K562 (cell line): Measurements from ENCODE around the gene DALRD3. TPM values are rescaled to one million over a fixed set of nuclear protein-coding genes. Genes with fewer than 3 reads are reported as not detected.

Experiments
- NFXL1 ChIP-seq: fragments of 450-650 bp; formaldehyde crosslinking; IDR thresholded peaks from 2 replicates; pipeline ENCODE4 v1.4.0; 2021; ENCODE audit warnings: mild to moderate bottlenecking
- PRPF4 ChIP-seq: fragments of 200-400 bp; formaldehyde crosslinking; IDR thresholded peaks from one replicate; pipeline ENCODE4 v1.6.1; 2017; ENCODE audit warnings: low read length, low read depth, mild to moderate bottlenecking; ENCODE audit not compliant: insufficient read depth, poor library complexity, severe bottlenecking
- U2AF2 ChIP-seq: fragments of 200-400 bp; formaldehyde crosslinking; optimal IDR thresholded peaks from 2 replicates; pipeline ENCODE3; 2017; ENCODE audit warnings: low read depth, mild to moderate bottlenecking, low read length
- ZMIZ1 ChIP-seq, 2 experiments: fragments of 150-350 bp in 1 of 2; IDR thresholded peaks; 2 replicates each; pipeline ENCODE4 v1.6.1; 2012 to 2016; ENCODE audit warnings: low read depth in 2 of 2, low read length in 2 of 2, mild to moderate bottlenecking in 1 of 2, moderate library complexity in 1 of 2
- ZNF561 ChIP-seq: fragments of 450-650 bp; formaldehyde crosslinking; conservative IDR thresholded peaks from 2 replicates; pipeline ENCODE4 v1.4.0; 2020; ENCODE audit warnings: mild to moderate bottlenecking, moderate library complexity
- polyA plus RNA-seq, 8 experiments: library from polyadenylated mRNA; depleted of rRNA in 4 of 8; stranded (reverse) in 5 of 8; unstranded in 3 of 8; fragments of >200 nt; fragmentation: Nextera tagmentation in 2 of 8; fragmentation: Illumina TruSeq in 1 of 8; extraction: Ambion mirVana in 2 of 8; extraction: Trizol in 1 of 8; gene quantifications; 2 replicates each; pipeline versions ENCODE4 v1.2.1 to v1.2.3, GENCODE V29; 2011 to 2014; ENCODE audit warnings: inconsistent platforms in 1 of 8, missing spikeins in 1 of 8
- total RNA-seq, 7 experiments: library from RNA; depleted of rRNA in 6 of 7; stranded (reverse); fragments of >200 nt in 6 of 7; fragmentation: Illumina TruSeq in 2 of 7; extraction: Trizol in 2 of 7; gene quantifications; 2 replicates each; pipeline versions ENCODE4 v1.2.1 to v1.2.3, GENCODE V29; 2011 to 2021; ENCODE audit warnings: low replicate concordance in 1 of 7
- TF ChIP-seq, protein P1 (sequence below): fragments of 250-450 bp; sonication (Bioruptor Pico); IDR thresholded peaks from 2 replicates; pipeline ENCODE4 v1.4.0; 2020; ENCODE audit warnings: borderline replicate concordance

Gene DALRD3
- total and polyA plus RNA-seq, 9 of the 15 experiments (the other 6 are each of a cell fraction or from before 2014, with no cell fraction given) = 6.6 to 31.3 (median 14.4) TPM

DNA sequence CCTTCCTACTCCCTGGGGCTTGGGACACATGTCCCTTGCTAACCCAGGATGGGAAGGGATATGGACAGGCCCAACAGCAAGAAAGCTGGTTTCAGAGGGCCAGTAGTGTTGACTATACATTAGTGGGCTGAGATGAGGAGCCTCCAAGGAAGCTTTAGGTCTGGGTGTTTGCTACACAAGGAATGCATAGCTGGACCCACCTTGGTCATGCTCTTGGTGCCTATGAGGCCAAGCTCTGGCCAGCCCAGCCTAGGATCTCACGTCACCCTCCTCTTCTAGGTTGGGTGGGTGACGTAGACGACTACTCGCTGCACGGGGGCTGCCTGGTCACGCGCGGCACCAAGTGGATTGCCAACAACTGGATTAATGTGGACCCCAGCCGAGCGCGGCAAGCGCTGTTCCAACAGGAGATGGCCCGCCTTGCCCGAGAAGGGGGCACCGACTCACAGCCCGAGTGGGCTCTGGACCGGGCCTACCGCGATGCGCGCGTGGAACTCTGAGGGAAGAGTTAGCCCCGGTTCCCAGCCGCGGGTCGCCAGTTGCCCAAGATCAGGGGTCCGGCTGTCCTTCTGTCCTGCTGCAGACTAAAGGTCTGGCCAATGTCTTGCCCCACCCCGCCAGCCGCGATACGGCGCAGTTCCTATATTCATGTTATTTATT is 11.8 kb downstream of the DALRD3 start (continued):
- 0 out of 4 replicates have a peak, but pooled peaks of 1 of the 2 experiments have one; percentile 12 for TF ChIP-seq ZMIZ1 (IDR thresholded peaks at IDR 0.05; ENCODE audit: low read depth in 2 of 2, low read length in 2 of 2)
- TF ChIP-seq U2AF2 = no peak
- no peak for TF ChIP-seq ZNF561 (CRISPR knock-in tag)
- TF ChIP-seq PRPF4 = peak; percentile 7
- TF ChIP-seq, protein P1, sequence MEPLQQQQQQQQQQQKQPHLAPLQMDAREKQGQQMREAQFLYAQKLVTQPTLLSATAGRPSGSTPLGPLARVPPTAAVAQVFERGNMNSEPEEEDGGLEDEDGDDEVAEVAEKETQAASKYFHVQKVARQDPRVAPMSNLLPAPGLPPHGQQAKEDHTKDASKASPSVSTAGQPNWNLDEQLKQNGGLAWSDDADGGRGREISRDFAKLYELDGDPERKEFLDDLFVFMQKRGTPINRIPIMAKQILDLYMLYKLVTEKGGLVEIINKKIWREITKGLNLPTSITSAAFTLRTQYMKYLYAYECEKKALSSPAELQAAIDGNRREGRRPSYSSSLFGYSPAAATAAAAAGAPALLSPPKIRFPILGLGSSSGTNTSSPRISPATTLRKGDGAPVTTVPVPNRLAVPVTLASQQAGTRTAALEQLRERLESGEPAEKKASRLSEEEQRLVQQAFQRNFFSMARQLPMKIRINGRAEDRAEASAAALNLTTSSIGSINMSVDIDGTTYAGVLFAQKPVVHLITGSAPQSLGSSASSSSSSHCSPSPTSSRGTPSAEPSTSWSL (CRISPR knock-in tag) = no peak
- no peak for TF ChIP-seq NFXL1
